ENCODE data around the gene ZBTB25.

Gene ZBTB25

DNA sequence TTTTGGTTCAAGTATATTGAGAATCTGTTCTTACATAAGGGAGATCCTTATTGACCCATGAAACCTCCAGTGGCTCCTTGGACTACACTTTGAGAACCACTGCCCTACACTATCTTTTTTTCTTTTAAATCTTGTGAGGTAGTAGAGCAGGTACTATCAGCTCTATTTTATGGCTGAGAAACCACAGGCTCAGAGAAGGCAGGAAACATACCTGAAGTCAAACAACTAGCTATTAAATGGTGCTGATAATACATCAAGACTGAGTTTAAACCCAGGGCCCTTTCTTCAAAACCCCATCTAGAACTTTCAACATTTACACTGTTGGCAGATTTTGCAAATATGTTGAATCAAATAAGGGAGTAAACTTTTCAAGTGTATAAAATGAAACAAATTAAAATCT, 6.9 kb downstream of the ZBTB25 start:
- no peak for DNase-seq (ENCODE audit: low read depth)
- Histone ChIP-seq H3K4me3 (ENCODE audit: low read length) (no peak overlapping the region), H3K27me3 (replicated peaks; ENCODE audit: control insufficient read depth, insufficient read depth, low read length) (no peaks in the 10 kb centered on the region), H3K36me3 (ENCODE audit: control insufficient read depth, insufficient read depth, low read length, severe bottlenecking) (peaks cover 24% of the 10 kb centered on the region), H3K4me1 (ENCODE audit: control insufficient read depth, insufficient read depth, low read length) (peaks cover 23% of the 10 kb centered on the region), H3K9ac (ENCODE audit: low read length) (no peak overlapping the region), H3K9me3 (ENCODE audit: control insufficient read depth, low read length) (no peaks in the 10 kb centered on the region)

DNA sequence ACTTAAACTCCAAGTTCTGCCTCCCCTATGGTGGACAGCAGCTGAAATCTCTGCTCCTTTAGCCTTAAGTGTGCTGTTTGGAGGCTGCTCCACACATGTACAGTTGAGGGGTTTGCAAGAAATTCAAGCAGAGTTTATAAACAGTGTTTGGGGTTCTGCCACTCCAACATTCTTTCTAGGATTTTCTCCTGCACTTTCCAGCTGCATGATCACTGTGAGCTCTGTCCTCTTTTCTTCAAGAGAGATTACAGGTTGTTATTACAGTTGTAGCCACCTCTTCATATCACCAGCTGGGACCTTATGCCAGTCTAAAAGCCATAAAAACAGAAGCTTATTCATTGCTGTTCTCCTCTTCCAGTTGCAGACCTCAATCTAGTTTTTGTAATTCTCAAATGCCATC, 8.4 kb downstream of the ZBTB25 start:
- Histone ChIP-seq H3K4me3 (ENCODE audit: low read length) (no peak overlapping the region), H3K9me3 (ENCODE audit: control insufficient read depth, low read length) (no peaks in the 10 kb centered on the region), H3K4me1 (ENCODE audit: control insufficient read depth, insufficient read depth, low read length) (peaks cover 8% of the 10 kb centered on the region), H3K36me3 (ENCODE audit: control insufficient read depth, insufficient read depth, low read length, severe bottlenecking) (peaks cover 34% of the 10 kb centered on the region), H3K9ac (ENCODE audit: low read length) (no peak overlapping the region), H3K27me3 (replicated peaks; ENCODE audit: control insufficient read depth, insufficient read depth, low read length) (no peaks in the 10 kb centered on the region)
- no peak for DNase-seq (ENCODE audit: low read depth)

DNA sequence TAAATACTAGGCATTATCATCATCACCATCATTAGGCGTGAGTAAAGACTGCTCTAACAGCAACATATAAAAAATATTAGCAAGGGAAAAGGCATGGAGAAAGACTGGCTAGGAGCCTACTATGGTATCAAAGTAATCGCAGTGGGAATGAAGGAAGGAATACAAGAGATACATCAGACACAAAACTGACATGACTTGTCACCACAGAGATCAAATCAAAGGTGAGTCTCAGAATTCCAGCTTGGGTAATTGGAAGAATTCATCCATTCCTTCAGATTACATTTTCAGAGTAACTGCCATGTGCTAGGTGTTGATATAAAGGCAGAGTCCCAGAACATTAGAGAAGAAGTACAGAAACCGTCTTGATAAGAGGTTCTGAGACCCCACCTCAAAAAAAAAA, 10.2 kb downstream of the ZBTB25 start:
- H3K27me3 ChIP-seq (replicated peaks; ENCODE audit: control insufficient read depth, insufficient read depth, low read length) = no peaks in the 10 kb centered on the region
- DNase-seq (ENCODE audit: low read depth) = no peak

DNA sequence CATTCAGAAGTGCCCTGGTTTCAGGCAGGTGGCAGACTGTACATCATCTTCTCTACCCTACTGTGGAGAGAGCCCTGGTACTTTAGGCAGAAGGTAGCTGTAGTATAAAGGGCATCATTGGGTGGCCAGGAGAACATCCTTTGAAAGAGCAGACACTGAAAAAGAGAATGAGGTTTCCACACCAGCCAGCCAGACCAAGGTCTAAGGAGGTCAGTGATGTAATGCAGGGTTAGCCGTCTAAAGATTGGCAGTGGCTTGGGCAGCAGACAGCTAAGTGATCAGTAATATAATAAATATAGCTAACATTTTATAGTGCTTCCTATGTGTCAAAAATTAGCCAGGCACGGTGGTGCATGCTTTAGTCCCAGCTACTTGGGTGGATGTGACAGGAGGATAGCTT, 12.0 kb downstream of the ZBTB25 start:
- no peaks in the 10 kb centered on the region for H3K27me3 ChIP-seq (replicated peaks; ENCODE audit: control insufficient read depth, insufficient read depth, low read length)
- H3K36me3 ChIP-seq (ENCODE audit: control insufficient read depth, insufficient read depth, low read length, severe bottlenecking) = peaks cover 58% of the 10 kb centered on the region
- DNase-seq (ENCODE audit: low read depth) = no peak
- H3K4me3 ChIP-seq (ENCODE audit: low read length) = no peak overlapping the region
- H3K9ac ChIP-seq (ENCODE audit: low read length) = no peak overlapping the region
- no peaks in the 10 kb centered on the region for H3K4me1 ChIP-seq (ENCODE audit: control insufficient read depth, insufficient read depth, low read length)
- no peaks in the 10 kb centered on the region for H3K9me3 ChIP-seq (ENCODE audit: control insufficient read depth, low read length)

More for the DNA sequence above, 10.2 kb downstream of the ZBTB25 start:
- Histone ChIP-seq H3K9ac (ENCODE audit: low read length) (no peak overlapping the region), H3K4me3 (ENCODE audit: low read length) (no peak overlapping the region), H3K36me3 (ENCODE audit: control insufficient read depth, insufficient read depth, low read length, severe bottlenecking) (peaks cover 45% of the 10 kb centered on the region), H3K9me3 (ENCODE audit: control insufficient read depth, low read length) (no peaks in the 10 kb centered on the region), H3K4me1 (ENCODE audit: control insufficient read depth, insufficient read depth, low read length) (no peaks in the 10 kb centered on the region)

DNA sequence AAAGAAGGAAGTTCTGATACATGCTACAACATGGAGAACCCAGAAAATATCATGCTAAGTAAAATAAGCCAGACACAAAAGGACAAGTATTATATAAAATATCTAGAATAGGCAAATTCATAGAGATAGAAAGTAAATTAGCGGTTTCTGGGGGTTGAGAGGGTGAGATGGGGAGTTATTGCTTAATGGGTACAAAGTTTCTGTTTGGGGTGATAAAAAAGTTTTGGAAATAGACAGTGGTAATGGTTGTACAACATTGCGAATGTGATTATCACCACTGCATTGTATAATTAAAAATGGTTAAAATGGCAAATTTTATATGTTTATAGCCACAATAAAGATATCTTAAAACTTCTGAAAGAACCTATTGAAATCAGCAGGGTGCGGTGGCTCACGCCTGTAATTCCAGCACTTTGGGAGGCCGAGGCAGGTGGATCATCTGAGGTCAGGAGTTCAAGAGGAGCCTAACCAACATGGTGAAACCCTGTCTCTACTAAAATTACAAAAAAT, 15.0 kb downstream of the ZBTB25 start:
- peaks cover 56% of the 10 kb centered on the region for H3K36me3 ChIP-seq (ENCODE audit: control insufficient read depth, insufficient read depth, low read length, severe bottlenecking)
- H3K27me3 ChIP-seq (replicated peaks; ENCODE audit: control insufficient read depth, insufficient read depth, low read length) = no peaks in the 10 kb centered on the region
- no peak overlapping the region for H3K9ac ChIP-seq (ENCODE audit: low read length)
- no peaks in the 10 kb centered on the region for H3K9me3 ChIP-seq (ENCODE audit: control insufficient read depth, low read length)
- DNase-seq (ENCODE audit: low read depth) = no peak
- no peaks in the 10 kb centered on the region for H3K4me1 ChIP-seq (ENCODE audit: control insufficient read depth, insufficient read depth, low read length)
- H3K4me3 ChIP-seq (ENCODE audit: low read length) = no peak overlapping the region

DNA sequence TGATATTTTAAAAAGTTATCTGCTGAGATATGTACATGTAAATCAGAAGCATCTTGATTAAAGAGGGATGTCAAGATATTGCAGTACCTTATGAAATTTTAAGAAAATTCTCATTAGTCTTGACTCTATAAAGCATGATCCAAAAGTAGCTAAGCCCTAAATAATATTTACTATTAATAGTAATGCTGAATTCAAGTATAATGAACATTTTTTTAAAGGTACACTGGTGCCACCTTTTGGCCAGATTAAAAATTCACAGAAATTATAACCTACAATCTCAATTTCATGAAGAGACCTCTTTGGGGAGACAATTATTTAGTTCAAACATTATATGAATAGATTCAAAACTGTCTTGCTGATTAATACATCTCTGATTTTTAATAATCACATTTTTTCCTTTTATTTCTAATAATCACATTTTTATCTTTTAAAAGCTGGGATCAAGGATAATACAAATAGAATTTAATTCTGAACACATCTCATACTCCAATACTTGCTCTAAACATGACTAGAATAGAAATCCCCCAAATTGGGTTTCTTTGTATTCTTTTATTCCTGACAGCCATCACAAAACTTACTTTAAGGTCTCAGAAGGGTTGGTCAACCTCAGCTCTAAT, 24.9 kb downstream of the ZBTB25 start:
- Histone ChIP-seq H3K4me3 (ENCODE audit: low read length) (no peak overlapping the region), H3K4me1 (ENCODE audit: control insufficient read depth, insufficient read depth, low read length) (peaks cover 8% of the 10 kb centered on the region), H3K9ac (ENCODE audit: low read length) (no peak overlapping the region), H3K27me3 (replicated peaks; ENCODE audit: control insufficient read depth, insufficient read depth, low read length) (no peaks in the 10 kb centered on the region), H3K9me3 (ENCODE audit: control insufficient read depth, low read length) (no peaks in the 10 kb centered on the region), H3K36me3 (ENCODE audit: control insufficient read depth, insufficient read depth, low read length, severe bottlenecking) (no peaks in the 10 kb centered on the region)
- DNase-seq (ENCODE audit: low read depth) = peak; percentile 67

DNA sequence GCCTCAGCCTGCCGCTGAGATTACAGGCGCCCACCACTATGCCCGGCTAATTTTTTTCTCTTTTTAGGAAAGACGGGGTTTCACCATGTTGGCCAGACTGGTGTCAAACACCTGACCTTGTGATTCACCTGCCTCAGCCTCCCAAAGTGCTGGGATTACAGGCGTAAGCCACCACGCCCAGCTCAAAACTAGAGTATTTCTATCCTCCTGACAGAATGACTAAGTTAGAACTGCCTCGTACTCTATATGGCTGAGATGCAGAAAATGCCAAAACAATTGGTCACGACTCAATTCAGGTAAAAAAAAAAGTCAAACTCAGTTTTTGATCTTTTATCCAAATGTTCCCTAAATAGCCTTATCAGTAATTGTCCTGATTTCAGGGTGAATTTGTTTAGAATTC, 27.2 kb downstream of the ZBTB25 start:
- no peaks in the 10 kb centered on the region for H3K36me3 ChIP-seq (ENCODE audit: control insufficient read depth, insufficient read depth, low read length, severe bottlenecking)
- no peaks in the 10 kb centered on the region for H3K27me3 ChIP-seq (replicated peaks; ENCODE audit: control insufficient read depth, insufficient read depth, low read length)
- H3K9me3 ChIP-seq (ENCODE audit: control insufficient read depth, low read length) = no peaks in the 10 kb centered on the region
- H3K4me3 ChIP-seq (ENCODE audit: low read length) = no peak overlapping the region
- no peak overlapping the region for H3K9ac ChIP-seq (ENCODE audit: low read length)
- peaks cover 8% of the 10 kb centered on the region for H3K4me1 ChIP-seq (ENCODE audit: control insufficient read depth, insufficient read depth, low read length)
- no peak for DNase-seq (ENCODE audit: low read depth)

DNA sequence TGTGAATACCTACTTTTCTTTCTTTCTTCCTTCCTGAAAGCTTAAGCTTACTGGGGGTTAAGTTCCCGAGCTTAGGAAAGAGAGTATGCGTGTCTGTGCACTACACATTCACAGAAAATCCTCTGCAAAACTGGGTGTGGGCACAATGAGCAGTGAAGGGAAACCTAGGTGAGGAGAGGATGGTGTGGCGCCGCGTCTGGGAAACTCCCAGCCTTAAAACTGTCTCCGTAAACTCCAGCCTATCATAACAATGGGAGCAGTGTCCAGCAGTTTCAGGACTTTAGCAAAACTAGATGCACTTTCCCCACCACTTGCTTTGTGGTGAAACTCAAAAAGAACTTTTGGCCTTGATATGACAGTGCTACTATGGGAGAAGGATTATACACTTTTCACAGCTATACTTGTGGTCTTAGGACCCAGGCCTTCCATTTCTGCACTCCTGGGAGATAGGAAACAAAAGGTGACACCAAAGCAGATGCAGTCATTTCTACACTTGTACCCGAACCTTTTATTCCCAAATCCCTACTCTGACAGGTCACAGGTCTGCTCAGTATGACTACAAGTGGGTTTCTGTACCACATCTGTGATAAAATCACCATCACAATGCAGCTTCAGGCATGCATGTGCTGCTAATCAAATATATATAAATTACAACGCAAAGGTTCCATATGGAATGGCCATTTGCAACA, 27.9 kb downstream of the ZBTB25 start:
- Histone ChIP-seq H3K9ac (ENCODE audit: low read length) (no peak overlapping the region), H3K4me1 (ENCODE audit: control insufficient read depth, insufficient read depth, low read length) (peaks cover 8% of the 10 kb centered on the region), H3K36me3 (ENCODE audit: control insufficient read depth, insufficient read depth, low read length, severe bottlenecking) (no peaks in the 10 kb centered on the region), H3K27me3 (replicated peaks; ENCODE audit: control insufficient read depth, insufficient read depth, low read length) (no peaks in the 10 kb centered on the region), H3K4me3 (ENCODE audit: low read length) (no peak overlapping the region), H3K9me3 (ENCODE audit: control insufficient read depth, low read length) (no peaks in the 10 kb centered on the region)
- no peak for DNase-seq (ENCODE audit: low read depth)

DNA sequence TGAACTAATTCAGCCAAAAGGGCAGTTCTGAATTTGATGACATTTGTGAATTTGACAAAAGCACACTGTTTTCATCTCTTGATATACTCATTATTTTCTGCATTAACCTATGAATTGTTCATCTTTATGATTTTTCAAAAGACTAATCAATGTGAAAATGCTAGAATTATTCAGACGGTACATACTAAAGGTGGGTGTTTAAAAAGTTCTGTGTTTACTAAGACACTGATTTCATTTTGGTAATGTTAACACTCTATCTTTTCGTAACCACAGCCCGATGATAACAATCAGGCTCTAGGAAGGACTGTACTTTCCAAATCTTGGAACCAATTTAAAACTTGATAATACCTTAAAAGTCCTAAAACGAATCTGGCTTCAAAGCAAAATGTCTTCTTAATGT, 28.9 kb downstream of the ZBTB25 start:
- peaks cover 8% of the 10 kb centered on the region for H3K4me1 ChIP-seq (ENCODE audit: control insufficient read depth, insufficient read depth, low read length)
- no peaks in the 10 kb centered on the region for H3K36me3 ChIP-seq (ENCODE audit: control insufficient read depth, insufficient read depth, low read length, severe bottlenecking)
- H3K9ac ChIP-seq (ENCODE audit: low read length) = no peak overlapping the region
- H3K27me3 ChIP-seq (replicated peaks; ENCODE audit: control insufficient read depth, insufficient read depth, low read length) = no peaks in the 10 kb centered on the region
- no peaks in the 10 kb centered on the region for H3K9me3 ChIP-seq (ENCODE audit: control insufficient read depth, low read length)
- no peak overlapping the region for H3K4me3 ChIP-seq (ENCODE audit: low read length)
- DNase-seq (ENCODE audit: low read depth) = no peak

DNA sequence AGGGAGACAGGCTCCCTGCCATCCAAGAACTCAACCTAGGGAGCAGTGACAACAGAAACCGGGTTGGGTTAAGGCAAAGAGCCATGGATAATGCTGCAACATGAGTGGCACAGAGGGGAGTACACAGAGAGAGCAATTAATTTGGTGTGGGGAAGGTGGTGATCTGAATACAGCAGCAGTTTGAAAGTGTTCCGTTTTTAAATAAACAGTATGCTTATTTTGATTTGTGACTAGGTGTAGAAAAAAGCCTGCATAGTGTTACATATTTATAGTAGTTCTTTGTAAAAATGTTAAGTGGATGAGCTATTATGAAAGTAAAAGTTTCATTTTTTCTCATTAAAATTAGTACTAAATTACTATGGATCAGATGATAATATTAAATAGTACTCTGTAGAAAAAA, 29.6 kb downstream of the ZBTB25 start:
- H3K36me3 ChIP-seq (ENCODE audit: control insufficient read depth, insufficient read depth, low read length, severe bottlenecking) = no peaks in the 10 kb centered on the region
- DNase-seq (ENCODE audit: low read depth) = no peak
- no peaks in the 10 kb centered on the region for H3K27me3 ChIP-seq (replicated peaks; ENCODE audit: control insufficient read depth, insufficient read depth, low read length)
- peaks cover 8% of the 10 kb centered on the region for H3K4me1 ChIP-seq (ENCODE audit: control insufficient read depth, insufficient read depth, low read length)
- no peak overlapping the region for H3K9ac ChIP-seq (ENCODE audit: low read length)
- no peak overlapping the region for H3K4me3 ChIP-seq (ENCODE audit: low read length)
- H3K9me3 ChIP-seq (ENCODE audit: control insufficient read depth, low read length) = no peaks in the 10 kb centered on the region

DNA sequence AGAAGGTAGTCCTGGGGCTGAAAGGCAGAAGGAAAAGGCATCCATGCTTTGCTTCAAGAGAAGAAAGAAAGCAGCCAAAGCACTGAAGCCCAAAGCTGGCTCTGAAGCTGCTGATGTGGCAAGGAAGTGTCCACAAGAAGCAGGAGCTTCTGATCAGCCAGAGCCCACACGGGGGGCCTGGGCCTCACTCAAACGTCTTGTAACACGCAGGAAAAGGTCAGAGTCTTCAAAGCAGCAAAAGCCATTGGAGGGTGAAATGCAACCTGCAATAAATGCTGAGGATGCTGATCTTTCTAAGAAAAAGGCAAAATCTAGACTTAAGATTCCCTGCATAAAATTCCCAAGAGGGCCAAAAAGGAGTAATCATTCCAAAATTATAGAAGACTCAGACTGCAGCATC, 35.2 kb downstream of the ZBTB25 start:
- H3K9ac ChIP-seq (ENCODE audit: low read length) = no peak overlapping the region
- H3K4me1 ChIP-seq (ENCODE audit: control insufficient read depth, insufficient read depth, low read length) = peaks cover 25% of the 10 kb centered on the region
- no peaks in the 10 kb centered on the region for H3K27me3 ChIP-seq (replicated peaks; ENCODE audit: control insufficient read depth, insufficient read depth, low read length)
- no peaks in the 10 kb centered on the region for H3K9me3 ChIP-seq (ENCODE audit: control insufficient read depth, low read length)
- no peaks in the 10 kb centered on the region for H3K36me3 ChIP-seq (ENCODE audit: control insufficient read depth, insufficient read depth, low read length, severe bottlenecking)
- H3K4me3 ChIP-seq (ENCODE audit: low read length) = no peak overlapping the region
- DNase-seq (ENCODE audit: low read depth) = no peak
